GM10266 (cell line): ENCODE data around the gene SORT1.

Experiments used
- DNase-seq: peaks from one replicate; pipeline ENCODE4 v3.0.0; 2012; ENCODE audit errors: extremely low spot score
- CTCF ChIP-seq: IDR thresholded peaks from 2 replicates; pipeline ENCODE4 v1.5.1; 2012; ENCODE audit warnings: mild to moderate bottlenecking, low read depth; ENCODE audit not compliant: control insufficient read depth, insufficient read depth; ENCODE audit errors: missing control alignments

SORT1 gene

GRCh38 chr1:109367626-109368025, 30.1 kb downstream of the SORT1 start:
- no peak for DNase-seq
- TF ChIP-seq CTCF, result no peak

- no peak for DNase-seq
- no peak for TF ChIP-seq CTCF
Observed at GRCh38 chr1:109365642-109366204, 32.0 kb downstream of the SORT1 start.

GRCh38 chr1:109361649-109362048, 36.1 kb downstream of the SORT1 start:
- no peak for DNase-seq
- no peak for TF ChIP-seq CTCF

GRCh38 chr1:109361069-109361468, 36.6 kb downstream of the SORT1 start:
- TF ChIP-seq CTCF, result no peak

GRCh38 chr1:109357616-109358015, 40.1 kb downstream of the SORT1 start:
- no peak for TF ChIP-seq CTCF
- no peak for DNase-seq

More at GRCh38 chr1:109361069-109361468, 36.6 kb downstream of the SORT1 start:
- DNase-seq, result no peak

GRCh38 chr1:109356915-109357314, 40.8 kb downstream of the SORT1 start:
- no peak for TF ChIP-seq CTCF
- no peak for DNase-seq

- TF ChIP-seq CTCF, result no peak
- no peak for DNase-seq
Observed at GRCh38 chr1:109356505-109356904, 41.2 kb downstream of the SORT1 start.
